Hair follicle dermal papilla cell (primary cell): ENCODE measurements around the gene COMMD7. TPM values are rescaled to one million over a fixed set of nuclear protein-coding genes. Genes with fewer than 3 reads are reported as not detected.

ENCODE experiments used
- total RNA-seq: library from RNA; depleted of rRNA; stranded (reverse); fragments of >200 nt; gene quantifications from 2 replicates; pipeline ENCODE4 v1.2.3, GENCODE V29; 2012

The COMMD7 gene
- total RNA-seq: 26.8 and 29.4 TPM in 2 replicates

GRCh38 chr20:32743237-32744112 lies at the start of gene COMMD7:
Gene COMMD7, minus strand, starts transcription at chr20:32743467. Its CDS starts 76 bp downstream, at chr20:32743391.

GRCh38 chr20:32761831-32762753 lies 18.8 kb upstream of the COMMD7 start, which contains the start of gene DNMT3B:
Gene DNMT3B, plus strand, starts transcription at chr20:32762385. Its CDS starts 17,939 bp downstream, at chr20:32780324.

Other genes with a start within 250 kb of the COMMD7 start
- 3.4 and 3.6 TPM in 2 replicates for gene NOL4L, start 158.1 kb downstream of the COMMD7 start, total RNA-seq
- gene C20orf203, start 69.5 kb downstream of the COMMD7 start, total RNA-seq: not detected in 2 replicates
- 1.7 and 1.8 TPM in 2 replicates for gene DNMT3B, start 18.9 kb upstream of the COMMD7 start, total RNA-seq
- gene MAPRE1, start 76.5 kb upstream of the COMMD7 start, total RNA-seq: 80.1 and 83.9 TPM in 2 replicates
- gene EFCAB8, start 115.5 kb upstream of the COMMD7 start, total RNA-seq: under 0.01 TPM in 1 of 2 replicates, not detected in the other